RWPE1 (cell line): ENCODE data around the gene MCM5.
"Not testable (repeated sequence)": the region's sequence is repeated elsewhere in the genome, so short reads cannot be mapped to it uniquely, and the experiment has no call there.

ENCODE experiments used
- CTCF ChIA-PET: fragments of 350-600 bp; sonication (Branson Sonifier 250); formaldehyde crosslinking; extraction: SDS; loops from one replicate; lab custom pipeline; 2021; lab: Yijun Ruan, JAX
- POLR2A ChIA-PET: fragments of 400-600 bp; formaldehyde crosslinking; extraction: SDS; loops from one replicate; lab custom pipeline; 2020; ENCODE audit warnings: antibody characterized with exemption; ENCODE audit not compliant: low non-redundant PET; lab: Yijun Ruan, JAX
- DNase-seq: peaks from one replicate; pipeline ENCODE4 v3.0.0; 2012; ENCODE audit warnings: low spot score
- H3K27ac ChIP-seq: fragments of 450-650 bp; 2 replicates; pipeline ENCODE4 v1.5.1; 2017
- TF ChIP-seq, protein P1 (sequence below): fragments of 450-650 bp; conservative IDR thresholded peaks from 2 replicates; pipeline ENCODE4 v1.5.1; 2017; ENCODE audit warnings: low read depth, mild to moderate bottlenecking

Gene MCM5

GRCh38 chr22:35357883-35358621 is 41.9 kb upstream of the MCM5 start:
- ChIA-PET POLR2A (no interaction called here), CTCF (no interaction called here)
- peak; percentile 76 for DNase-seq
- TF ChIP-seq, protein P1, sequence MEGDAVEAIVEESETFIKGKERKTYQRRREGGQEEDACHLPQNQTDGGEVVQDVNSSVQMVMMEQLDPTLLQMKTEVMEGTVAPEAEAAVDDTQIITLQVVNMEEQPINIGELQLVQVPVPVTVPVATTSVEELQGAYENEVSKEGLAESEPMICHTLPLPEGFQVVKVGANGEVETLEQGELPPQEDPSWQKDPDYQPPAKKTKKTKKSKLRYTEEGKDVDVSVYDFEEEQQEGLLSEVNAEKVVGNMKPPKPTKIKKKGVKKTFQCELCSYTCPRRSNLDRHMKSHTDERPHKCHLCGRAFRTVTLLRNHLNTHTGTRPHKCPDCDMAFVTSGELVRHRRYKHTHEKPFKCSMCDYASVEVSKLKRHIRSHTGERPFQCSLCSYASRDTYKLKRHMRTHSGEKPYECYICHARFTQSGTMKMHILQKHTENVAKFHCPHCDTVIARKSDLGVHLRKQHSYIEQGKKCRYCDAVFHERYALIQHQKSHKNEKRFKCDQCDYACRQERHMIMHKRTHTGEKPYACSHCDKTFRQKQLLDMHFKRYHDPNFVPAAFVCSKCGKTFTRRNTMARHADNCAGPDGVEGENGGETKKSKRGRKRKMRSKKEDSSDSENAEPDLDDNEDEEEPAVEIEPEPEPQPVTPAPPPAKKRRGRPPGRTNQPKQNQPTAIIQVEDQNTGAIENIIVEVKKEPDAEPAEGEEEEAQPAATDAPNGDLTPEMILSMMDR: no peak
- no peak overlapping the region for H3K27ac ChIP-seq

DNA sequence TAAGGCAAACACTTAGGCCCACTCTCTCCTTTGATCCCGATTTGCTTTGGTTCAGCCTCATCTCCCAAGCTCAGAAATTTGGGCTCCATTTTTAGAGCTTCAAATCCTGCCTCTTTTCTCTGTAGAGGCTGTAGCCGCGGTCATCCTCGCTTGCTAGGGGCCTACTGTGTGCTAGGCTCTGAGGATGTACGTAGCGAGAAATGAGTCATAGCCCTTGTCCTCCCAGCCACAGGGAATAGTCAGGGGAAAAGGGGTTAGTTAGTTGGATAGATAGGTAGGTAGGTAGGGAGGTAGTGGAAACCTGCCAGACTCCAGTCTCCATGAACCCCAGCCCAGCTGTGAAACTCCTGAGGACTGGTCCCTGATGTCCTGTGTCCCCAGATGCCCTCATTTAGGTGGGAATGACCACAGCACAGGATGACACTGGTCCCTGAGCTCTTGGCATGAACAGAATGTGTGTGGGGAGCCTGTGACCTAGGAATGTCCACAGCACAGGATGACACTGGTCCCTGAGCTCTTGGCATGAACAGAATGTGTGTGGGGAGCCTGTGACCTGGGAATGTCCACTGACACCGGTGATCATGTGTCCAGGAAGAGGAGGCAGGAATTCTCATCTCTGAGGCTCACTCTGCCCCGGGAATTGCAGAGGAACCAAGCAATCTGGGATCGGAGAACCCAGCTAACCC is 40.4 kb upstream of the MCM5 start:
- DNase-seq: no peak
- ChIA-PET CTCF (no interaction called here), POLR2A (no interaction called here)
- TF ChIP-seq, protein P1: no peak
- H3K27ac ChIP-seq: no peak overlapping the region

- ChIA-PET POLR2A (no interaction called here), CTCF (interaction anchor here (0.6 kb wide), 1 partner anchor 773 kb away, joined by 3 read pairs; no protein-coding TSS in a partner anchor)
- no peak for DNase-seq
- no peak overlapping the region for H3K27ac ChIP-seq
- TF ChIP-seq, protein P1: no peak
Observed at GRCh38 chr22:35361001-35361558, 38.9 kb upstream of the MCM5 start.

GRCh38 chr22:35363566-35364086 is 36.3 kb upstream of the MCM5 start:
- no peak overlapping the region for H3K27ac ChIP-seq
- ChIA-PET POLR2A (no interaction called here), CTCF (no interaction called here)
- no peak for DNase-seq
- TF ChIP-seq, protein P1: no peak

DNA sequence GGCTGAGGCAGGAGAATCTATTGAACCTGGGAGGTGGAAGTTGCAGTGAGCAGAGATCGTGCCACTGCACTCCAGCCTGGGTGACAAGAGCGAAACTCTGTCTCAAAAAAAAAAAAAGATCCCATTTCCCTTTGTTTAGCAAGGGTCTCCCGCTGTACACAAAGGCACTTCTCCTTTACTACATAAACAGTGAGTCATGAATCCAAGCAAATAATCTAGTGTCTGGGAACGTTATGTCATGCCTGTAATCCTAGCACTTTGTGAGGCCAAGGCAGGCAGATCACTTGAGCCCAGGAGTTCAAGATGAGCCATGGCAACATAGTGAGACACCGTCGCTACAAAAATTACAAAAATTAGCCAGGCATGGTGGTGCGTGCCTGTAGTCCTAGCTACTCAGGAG is 35.7 kb upstream of the MCM5 start:
- POLR2A ChIA-PET, H3K27ac ChIP-seq, DNase-seq, CTCF ChIA-PET: not testable (repeated sequence)

DNA sequence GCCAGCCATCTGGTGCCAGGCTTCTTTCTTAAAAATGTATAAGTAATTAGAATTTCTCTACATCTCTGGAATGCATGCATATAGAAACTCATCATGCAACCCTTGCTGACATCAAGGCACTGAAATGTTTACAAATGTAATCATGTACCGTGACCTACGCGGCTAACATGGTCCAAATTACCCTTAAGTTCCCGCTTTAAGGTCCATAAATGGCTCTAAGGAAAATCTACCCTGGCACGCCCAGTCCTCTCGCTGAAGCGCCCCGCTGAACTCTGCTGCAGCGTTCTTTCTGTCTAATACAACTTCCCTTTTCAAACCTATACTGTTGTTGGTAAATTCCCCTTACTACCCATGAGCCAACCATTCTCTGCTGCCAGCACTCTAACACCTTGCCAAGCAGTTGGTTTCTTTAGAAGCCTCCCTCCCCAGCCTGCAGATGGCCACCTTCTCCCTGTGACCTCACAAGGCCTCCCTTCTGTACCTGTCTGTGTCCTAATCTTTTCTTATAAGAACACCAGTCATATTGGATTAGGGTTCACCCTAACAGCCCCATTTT is 32.5 kb upstream of the MCM5 start:
- DNase-seq: no peak
- POLR2A ChIA-PET: no interaction called here
- CTCF ChIA-PET: no interaction called here
- TF ChIP-seq, protein P1: no peak
- no peak overlapping the region for H3K27ac ChIP-seq
